Measurements from ENCODE around the gene HSPB1. TPM values are rescaled to one million over a fixed set of nuclear protein-coding genes. Genes with fewer than 3 reads are reported as not detected.

The HSPB1 gene
- polyA plus RNA-seq, 4 donors, result 68.3 to 253 (median 111) TPM

GRCh38 chr7:76272142-76272541 is 30.3 kb upstream of the HSPB1 start:
- 76 to 92% (median 80%) methylated on average over 6 of the region's 6 CpGs for WGBS, 3 donors
- DNase-seq, result no peak
- H3K36me3 ChIP-seq (ENCODE audit: control insufficient read depth in 3 of 3, insufficient read depth in 2 of 3, low read depth in 1 of 3, low read length in 3 of 3), result no peaks in the 10 kb centered on the region
- no peaks in the 10 kb centered on the region for H3K4me1 ChIP-seq (ENCODE audit: control insufficient read depth in 3 of 3, insufficient read depth in 2 of 3, low read depth in 1 of 3, low read length in 2 of 3)
- no peak for FAIRE-seq
- H3K9me3 ChIP-seq (ENCODE audit: control insufficient read depth in 2 of 2, insufficient read depth in 1 of 2, low read depth in 1 of 2, low read length in 1 of 2), result no peaks in the 10 kb centered on the region
- no peak overlapping the region for H3K27ac ChIP-seq (ENCODE audit: low read depth in 1 of 3, low read length in 2 of 3)
- peaks cover 5 to 65% (median 11%) of the 10 kb centered on the region in 3 donors for H3K27me3 ChIP-seq (ENCODE audit: control insufficient read depth in 3 of 3, insufficient read depth in 3 of 3, low read length in 3 of 3)
- no peak overlapping the region for H3K4me3 ChIP-seq (ENCODE audit: low read depth in 1 of 3, low read length in 3 of 3)

GRCh38 chr7:76272851-76273497 is 29.5 kb upstream of the HSPB1 start:
- no peak for FAIRE-seq
- H3K27me3 ChIP-seq (ENCODE audit: control insufficient read depth in 3 of 3, insufficient read depth in 3 of 3, low read length in 3 of 3), result peaks cover 5 to 64% (median 11%) of the 10 kb centered on the region in 3 donors
- no peaks in the 10 kb centered on the region for H3K4me1 ChIP-seq (ENCODE audit: control insufficient read depth in 3 of 3, insufficient read depth in 2 of 3, low read depth in 1 of 3, low read length in 2 of 3)

GRCh38 chr7:76273503-76273902 is 29.0 kb upstream of the HSPB1 start:
- H3K9me3 ChIP-seq (ENCODE audit: control insufficient read depth in 2 of 2, insufficient read depth in 1 of 2, low read depth in 1 of 2, low read length in 1 of 2), result peaks cover 0 to 2% of the 10 kb centered on the region in 2 donors
- H3K36me3 ChIP-seq (ENCODE audit: control insufficient read depth in 3 of 3, insufficient read depth in 2 of 3, low read depth in 1 of 3, low read length in 3 of 3), result no peaks in the 10 kb centered on the region
- FAIRE-seq (no peak), DNase-seq (no peak)
- no peak overlapping the region for H3K27ac ChIP-seq (ENCODE audit: low read depth in 1 of 3, low read length in 2 of 3)
- H3K27me3 ChIP-seq (ENCODE audit: control insufficient read depth in 3 of 3, insufficient read depth in 3 of 3, low read length in 3 of 3), result peaks cover 5 to 61% (median 11%) of the 10 kb centered on the region in 3 donors
- WGBS, 3 donors, result 47 to 70% (median 66%) methylated on average over 5 of the region's 5 CpGs
- no peaks in the 10 kb centered on the region for H3K4me1 ChIP-seq (ENCODE audit: control insufficient read depth in 3 of 3, insufficient read depth in 2 of 3, low read depth in 1 of 3, low read length in 2 of 3)
- no peak overlapping the region for H3K4me3 ChIP-seq (ENCODE audit: low read depth in 1 of 3, low read length in 3 of 3)

More at GRCh38 chr7:76272851-76273497, 29.5 kb upstream of the HSPB1 start:
- no peak overlapping the region for H3K27ac ChIP-seq (ENCODE audit: low read depth in 1 of 3, low read length in 2 of 3)
- H3K9me3 ChIP-seq (ENCODE audit: control insufficient read depth in 2 of 2, insufficient read depth in 1 of 2, low read depth in 1 of 2, low read length in 1 of 2), result no peaks in the 10 kb centered on the region
- H3K4me3 ChIP-seq (ENCODE audit: low read depth in 1 of 3, low read length in 3 of 3), result no peak overlapping the region
- WGBS, 3 donors, result 14 to 21% (median 16%) methylated on average over 7 of the region's 7 CpGs
- H3K36me3 ChIP-seq (ENCODE audit: control insufficient read depth in 3 of 3, insufficient read depth in 2 of 3, low read depth in 1 of 3, low read length in 3 of 3), result no peaks in the 10 kb centered on the region
- DNase-seq, result no peak

- FAIRE-seq, result no peak
- Histone ChIP-seq H3K4me1 (ENCODE audit: control insufficient read depth in 3 of 3, insufficient read depth in 2 of 3, low read depth in 1 of 3, low read length in 2 of 3) (peaks cover 0 to 5% (median 0%) of the 10 kb centered on the region in 3 donors), H3K27ac (ENCODE audit: low read depth in 1 of 3, low read length in 2 of 3) (no peak overlapping the region), H3K9me3 (ENCODE audit: control insufficient read depth in 2 of 2, insufficient read depth in 1 of 2, low read depth in 1 of 2, low read length in 1 of 2) (peaks cover 0 to 4% of the 10 kb centered on the region in 2 donors), H3K27me3 (ENCODE audit: control insufficient read depth in 3 of 3, insufficient read depth in 3 of 3, low read length in 3 of 3) (peaks cover 0 to 67% (median 5%) of the 10 kb centered on the region in 3 donors), H3K36me3 (ENCODE audit: control insufficient read depth in 3 of 3, insufficient read depth in 2 of 3, low read depth in 1 of 3, low read length in 3 of 3) (no peaks in the 10 kb centered on the region), H3K4me3 (ENCODE audit: low read depth in 1 of 3, low read length in 3 of 3) (no peak overlapping the region)
- DNase-seq, result no peak
- 87 to 93% (median 89%) methylated on average over 1 of the region's 1 CpG for WGBS, 3 donors
These were observed 23.9 kb upstream of the HSPB1 start for GRCh38 chr7:76278540-76278939.

- Histone ChIP-seq H3K4me1 (ENCODE audit: control insufficient read depth in 3 of 3, insufficient read depth in 2 of 3, low read depth in 1 of 3, low read length in 2 of 3) (peaks cover 0 to 5% (median 0%) of the 10 kb centered on the region in 3 donors), H3K9me3 (ENCODE audit: control insufficient read depth in 2 of 2, insufficient read depth in 1 of 2, low read depth in 1 of 2, low read length in 1 of 2) (peaks cover 0 to 4% of the 10 kb centered on the region in 2 donors), H3K27ac (ENCODE audit: low read depth in 1 of 3, low read length in 2 of 3) (no peak overlapping the region), H3K4me3 (ENCODE audit: low read depth in 1 of 3, low read length in 3 of 3) (no peak overlapping the region), H3K36me3 (ENCODE audit: control insufficient read depth in 3 of 3, insufficient read depth in 2 of 3, low read depth in 1 of 3, low read length in 3 of 3) (no peaks in the 10 kb centered on the region), H3K27me3 (ENCODE audit: control insufficient read depth in 3 of 3, insufficient read depth in 3 of 3, low read length in 3 of 3) (peaks cover 5 to 73% (median 5%) of the 10 kb centered on the region in 3 donors)
- no peak for FAIRE-seq
- no peak for DNase-seq
- WGBS, 3 donors, result 8 to 32% (median 21%) methylated on average over 10 to 25 of the region's 25 CpGs
These were observed 22.1 kb upstream of the HSPB1 start for GRCh38 chr7:76280408-76280807.

- DNase-seq, result peak in 1 of 2 donors; percentile 43
- Histone ChIP-seq H3K27ac (ENCODE audit: low read depth in 1 of 3, low read length in 2 of 3) (no peak overlapping the region), H3K27me3 (ENCODE audit: control insufficient read depth in 3 of 3, insufficient read depth in 3 of 3, low read length in 3 of 3) (peaks cover 5 to 78% (median 9%) of the 10 kb centered on the region in 3 donors), H3K9me3 (ENCODE audit: control insufficient read depth in 2 of 2, insufficient read depth in 1 of 2, low read depth in 1 of 2, low read length in 1 of 2) (peaks cover 0 to 4% of the 10 kb centered on the region in 2 donors), H3K36me3 (ENCODE audit: control insufficient read depth in 3 of 3, insufficient read depth in 2 of 3, low read depth in 1 of 3, low read length in 3 of 3) (no peaks in the 10 kb centered on the region), H3K4me1 (ENCODE audit: control insufficient read depth in 3 of 3, insufficient read depth in 2 of 3, low read depth in 1 of 3, low read length in 2 of 3) (peaks cover 0 to 5% (median 0%) of the 10 kb centered on the region in 3 donors), H3K4me3 (ENCODE audit: low read depth in 1 of 3, low read length in 3 of 3) (peak overlapping the region in 2 of 3 donors; percentile 18 to 58)
- 2 to 6% (median 3%) methylated on average over 30 to 63 of the region's 63 CpGs for WGBS, 3 donors
- no peak for FAIRE-seq
These were observed 21.3 kb upstream of the HSPB1 start for GRCh38 chr7:76281006-76281705.

GRCh38 chr7:76281706-76282343 is 20.6 kb upstream of the HSPB1 start:
- DNase-seq, result no peak
- no peaks in the 10 kb centered on the region for H3K36me3 ChIP-seq (ENCODE audit: control insufficient read depth in 3 of 3, insufficient read depth in 2 of 3, low read depth in 1 of 3, low read length in 3 of 3)
- no peak for FAIRE-seq
- H3K4me3 ChIP-seq (ENCODE audit: low read depth in 1 of 3, low read length in 3 of 3), result peak overlapping the region in 2 of 3 donors; percentile 18 to 58
- H3K27ac ChIP-seq (ENCODE audit: low read depth in 1 of 3, low read length in 2 of 3), result no peak overlapping the region
- H3K4me1 ChIP-seq (ENCODE audit: control insufficient read depth in 3 of 3, insufficient read depth in 2 of 3, low read depth in 1 of 3, low read length in 2 of 3), result peaks cover 0 to 5% (median 0%) of the 10 kb centered on the region in 3 donors
- peaks cover 5 to 74% (median 9%) of the 10 kb centered on the region in 3 donors for H3K27me3 ChIP-seq (ENCODE audit: control insufficient read depth in 3 of 3, insufficient read depth in 3 of 3, low read length in 3 of 3)
- 2 to 8% (median 4%) methylated on average over 11 to 36 of the region's 36 CpGs for WGBS, 3 donors
- peaks cover 0 to 4% of the 10 kb centered on the region in 2 donors for H3K9me3 ChIP-seq (ENCODE audit: control insufficient read depth in 2 of 2, insufficient read depth in 1 of 2, low read depth in 1 of 2, low read length in 1 of 2)

Measured in small intestine (tissue), 7 donors.